GM20000 (cell line): Measurements from ENCODE around the gene RANBP9.

Source experiments
- DNase-seq: peaks from one replicate; pipeline ENCODE4 v3.0.0; 2012; ENCODE audit warnings: low spot score
- CTCF ChIP-seq: IDR thresholded peaks from 2 replicates; pipeline ENCODE4 v1.5.1; 2012; ENCODE audit warnings: mild to moderate bottlenecking, control low read depth; ENCODE audit errors: extremely low read depth, missing control alignments

The RANBP9 gene

GRCh38 chr6:13711733-13712598, at the start of gene RANBP9:
TSS of gene RANBP9 (minus strand) at chr6:13711835. CDS start at chr6:13711505, 330 bp downstream.
- peak; percentile 97 for DNase-seq
- no peak for TF ChIP-seq CTCF

- TF ChIP-seq CTCF = no peak
- no peak for DNase-seq
These were observed 49.0 kb upstream of the RANBP9 start for GRCh38 chr6:13760307-13761304.

GRCh38 chr6:13759025-13759424, 47.4 kb upstream of the RANBP9 start:
- DNase-seq = no peak
- no peak for TF ChIP-seq CTCF

- no peak for TF ChIP-seq CTCF
- no peak for DNase-seq
These were observed 43.0 kb upstream of the RANBP9 start for GRCh38 chr6:13754644-13755043.

GRCh38 chr6:13743736-13744127, 32.1 kb upstream of the RANBP9 start:
- TF ChIP-seq CTCF = no peak

GRCh38 chr6:13742961-13743735, 31.5 kb upstream of the RANBP9 start:
- DNase-seq = no peak
- TF ChIP-seq CTCF = no peak

More at GRCh38 chr6:13743736-13744127, 32.1 kb upstream of the RANBP9 start:
- no peak for DNase-seq
